T1000 (cell line): ENCODE results near the gene LDLRAD3.
A peak's percentile ranks its signal among the peaks of the same experiment; 100 is the strongest.
"Not testable (repeated sequence)": the region's sequence is repeated elsewhere in the genome, so short reads cannot be mapped to it uniquely, and the experiment has no call there.

Experiments
- DNase-seq: peaks from one replicate; lab custom pipeline; 2025; ENCODE audit warnings: mixed read lengths; lab: John Stamatoyannopoulos, UW

LDLRAD3 gene

DNA sequence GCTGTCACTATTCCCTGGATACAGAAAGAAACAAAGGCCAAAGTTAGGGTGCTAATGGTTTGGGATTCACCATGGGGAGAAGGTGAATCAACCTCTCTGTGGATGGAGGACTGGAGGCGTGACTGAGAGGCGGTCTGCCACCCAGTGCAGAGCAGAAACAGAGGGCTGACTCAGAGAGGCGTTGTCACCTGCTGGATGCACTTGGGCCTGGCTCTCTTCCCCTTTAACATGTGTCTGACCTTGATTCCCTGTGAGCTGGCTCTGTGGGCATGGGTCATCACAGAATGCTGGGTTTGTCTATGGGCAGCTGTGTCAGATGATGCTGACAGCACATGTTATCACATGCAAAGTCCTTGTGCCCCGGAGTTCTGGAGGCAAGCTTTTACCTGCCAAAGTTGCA is 75.9 kb downstream of the LDLRAD3 start:
- DNase-seq = no peak

DNA sequence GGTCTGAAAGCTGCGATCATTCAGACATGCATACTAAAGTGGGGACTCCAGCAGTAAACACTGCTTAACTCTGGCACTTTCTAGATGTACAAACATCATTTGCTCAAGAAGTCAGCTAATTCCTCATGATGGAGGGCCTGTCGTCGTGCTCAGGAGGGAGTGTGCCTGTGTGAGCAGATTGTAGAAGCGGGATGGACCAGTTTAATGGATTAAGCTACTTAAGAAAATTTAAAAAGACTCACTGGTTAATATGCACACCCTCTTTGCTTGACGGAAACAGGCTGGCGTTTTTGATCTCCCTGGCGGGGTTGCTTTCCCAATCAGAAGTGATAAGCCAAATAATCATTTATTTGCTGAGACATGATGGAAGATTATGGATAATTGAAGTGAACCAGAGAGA is 79.0 kb downstream of the LDLRAD3 start:
- DNase-seq = no peak

DNA sequence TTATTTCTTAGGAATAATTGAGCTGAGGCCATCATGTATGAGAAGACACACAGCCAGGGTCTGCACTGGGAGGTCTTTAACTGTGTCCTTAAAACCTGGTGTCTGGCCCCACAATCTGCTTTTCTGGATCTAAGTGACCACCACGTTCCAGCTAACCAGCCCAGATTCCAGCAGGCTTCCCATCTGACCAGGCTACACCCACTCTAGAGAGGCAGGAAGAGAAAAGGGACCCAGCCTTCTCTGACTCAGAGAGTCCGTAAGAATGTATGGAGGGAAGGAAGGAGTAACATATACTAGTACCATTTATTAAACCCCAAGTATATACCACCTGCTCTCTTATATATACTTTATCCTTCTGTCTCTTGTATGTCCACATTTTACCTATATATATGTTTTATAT is 80.1 kb downstream of the LDLRAD3 start:
- no peak for DNase-seq

DNA sequence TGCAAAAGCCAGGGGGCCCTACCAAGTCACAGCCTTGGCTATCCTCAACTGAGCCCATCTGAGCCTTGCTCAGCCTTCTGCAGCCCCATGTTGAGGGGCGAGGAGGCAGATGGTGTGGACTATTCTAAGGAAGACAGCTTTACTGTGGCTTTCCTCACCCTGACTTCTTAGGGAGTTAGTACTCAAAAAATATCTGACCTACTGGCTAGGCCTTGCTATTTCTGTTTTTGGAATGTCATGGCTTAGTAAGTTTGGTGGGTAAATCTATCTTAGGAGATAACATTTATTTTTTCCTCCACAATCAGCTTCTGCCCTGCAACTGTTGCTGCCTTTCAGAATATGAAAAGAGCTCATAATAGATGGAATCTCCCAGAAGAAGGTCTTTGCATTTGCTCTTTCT is 80.9 kb downstream of the LDLRAD3 start:
- no peak for DNase-seq

DNA sequence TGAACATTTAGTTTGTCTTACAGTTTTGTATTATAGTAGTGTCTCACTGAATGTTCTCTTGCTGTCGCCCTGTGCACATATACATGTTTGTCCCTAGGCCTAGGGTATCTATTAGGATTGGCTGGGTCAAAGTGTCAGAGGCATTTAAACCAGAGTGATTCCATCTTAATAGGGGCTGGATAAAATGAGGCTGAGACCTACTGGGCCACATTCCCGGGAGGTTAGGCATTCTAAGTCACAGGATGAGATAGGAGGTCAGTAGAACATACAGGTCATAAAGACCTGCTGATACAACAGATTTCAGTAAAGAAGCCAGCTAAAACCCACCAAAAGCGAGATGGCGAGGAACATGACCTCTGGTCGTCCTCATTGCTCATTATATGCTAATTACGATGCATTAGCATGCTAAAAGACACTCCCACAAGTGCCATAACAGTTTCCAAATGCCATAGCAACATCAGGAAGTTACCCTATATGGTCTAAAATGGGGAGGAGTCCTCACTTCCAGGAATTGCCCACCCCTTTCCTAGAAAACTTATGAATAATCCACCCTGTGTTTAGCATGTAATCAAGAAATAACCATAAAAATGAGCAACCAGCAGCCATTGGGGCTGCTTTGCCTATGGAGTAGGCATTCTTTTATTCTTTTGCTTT is 82.6 kb downstream of the LDLRAD3 start:
- no peak for DNase-seq

DNA sequence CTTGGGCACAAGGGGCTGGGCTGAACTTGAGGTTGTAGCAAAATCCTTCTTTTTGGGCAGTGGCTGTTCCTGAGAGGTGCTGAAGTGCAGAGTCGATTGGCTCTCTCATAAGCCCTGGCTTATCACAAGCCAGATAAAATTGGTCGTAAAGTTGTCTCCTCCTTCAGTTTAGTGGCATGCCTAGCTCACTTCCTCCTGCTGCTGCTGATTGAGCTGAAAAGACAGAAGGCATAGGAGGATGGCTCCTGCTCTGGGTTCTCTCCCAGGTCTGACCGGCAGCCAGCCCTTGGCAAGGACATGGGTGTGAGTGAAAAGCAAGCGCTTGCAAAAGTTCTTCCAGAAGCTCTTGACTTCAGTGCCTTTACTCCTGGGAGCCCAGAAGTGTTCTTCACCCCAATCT is 83.9 kb downstream of the LDLRAD3 start:
- no peak for DNase-seq

DNA sequence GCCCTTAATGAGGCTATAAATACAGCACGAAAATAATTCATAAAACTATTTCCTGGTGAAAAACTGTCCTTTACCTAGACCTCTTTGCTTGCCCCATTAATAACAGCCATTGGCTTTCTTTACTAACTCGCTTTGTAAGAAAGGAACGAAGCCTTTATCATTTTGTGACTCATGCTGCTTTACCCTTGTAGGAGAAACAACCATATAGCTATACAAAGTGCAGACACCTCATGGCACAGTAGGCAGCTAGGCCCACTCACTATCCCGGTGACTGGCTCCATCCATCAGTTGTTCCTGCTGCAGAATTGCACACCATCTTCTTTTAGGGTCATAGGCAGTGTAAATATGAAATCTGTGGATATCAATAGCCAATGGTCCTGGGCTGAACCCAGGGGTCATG is 85.8 kb downstream of the LDLRAD3 start:
- no peak for DNase-seq

DNA sequence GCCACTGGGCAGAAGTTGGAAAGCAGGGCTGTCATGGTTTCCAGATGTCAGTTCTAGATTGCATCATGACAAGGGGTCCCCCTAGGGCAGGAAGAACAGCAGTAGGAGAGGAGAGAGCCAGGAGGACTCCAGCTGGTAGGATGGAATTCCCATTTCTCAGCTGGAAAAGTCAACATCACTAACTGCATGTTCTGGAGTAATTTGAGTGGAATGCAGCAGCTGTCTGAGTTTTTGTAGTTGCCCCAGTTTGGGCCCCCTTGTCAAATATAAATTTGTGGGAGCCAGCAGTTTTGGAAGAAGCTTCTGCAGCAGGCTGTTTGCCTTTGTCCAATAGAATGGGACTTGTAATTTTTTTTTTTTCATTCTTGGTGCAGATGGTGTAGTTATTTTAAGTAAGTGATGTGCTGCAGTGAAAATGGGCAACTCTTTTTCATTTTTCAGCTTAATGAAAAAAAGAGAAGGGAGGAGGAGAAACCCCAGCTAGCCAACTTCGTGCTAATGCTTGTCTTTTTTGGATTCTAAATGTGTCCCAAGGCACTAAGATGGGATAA is 86.9 kb downstream of the LDLRAD3 start:
- DNase-seq = no peak

DNA sequence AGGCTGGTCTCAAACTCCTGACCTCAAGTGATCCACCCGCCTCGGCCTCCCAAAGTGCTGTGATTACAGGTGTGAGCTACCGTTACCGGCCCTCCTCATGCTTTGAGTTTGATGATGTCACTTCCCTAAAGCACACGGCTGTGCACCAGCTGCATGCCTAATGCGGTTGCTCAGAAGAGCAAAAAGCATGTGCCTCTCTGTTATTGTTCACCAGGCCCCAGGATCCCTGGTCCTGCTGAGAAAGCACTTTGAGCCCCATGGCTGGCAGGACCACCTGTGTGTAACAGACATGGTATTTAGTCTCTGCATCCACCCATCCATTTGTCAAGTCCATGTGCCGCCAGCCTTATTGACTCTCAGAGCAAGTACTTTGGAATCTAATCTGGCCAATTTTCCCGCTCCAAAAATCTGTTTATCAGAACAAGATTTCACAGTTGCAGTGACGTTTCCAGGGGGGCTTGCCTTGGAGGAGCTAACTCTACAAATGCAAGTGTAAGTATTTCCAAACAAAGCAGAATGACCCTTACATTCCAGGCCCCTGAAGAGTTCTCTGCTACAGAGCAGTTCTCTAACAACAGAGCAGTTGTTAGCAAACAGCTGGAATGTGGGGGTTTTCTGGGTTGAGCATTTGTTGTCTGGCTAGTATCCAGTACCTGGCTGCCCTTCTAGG is 89.4 kb downstream of the LDLRAD3 start:
- DNase-seq = no peak

DNA sequence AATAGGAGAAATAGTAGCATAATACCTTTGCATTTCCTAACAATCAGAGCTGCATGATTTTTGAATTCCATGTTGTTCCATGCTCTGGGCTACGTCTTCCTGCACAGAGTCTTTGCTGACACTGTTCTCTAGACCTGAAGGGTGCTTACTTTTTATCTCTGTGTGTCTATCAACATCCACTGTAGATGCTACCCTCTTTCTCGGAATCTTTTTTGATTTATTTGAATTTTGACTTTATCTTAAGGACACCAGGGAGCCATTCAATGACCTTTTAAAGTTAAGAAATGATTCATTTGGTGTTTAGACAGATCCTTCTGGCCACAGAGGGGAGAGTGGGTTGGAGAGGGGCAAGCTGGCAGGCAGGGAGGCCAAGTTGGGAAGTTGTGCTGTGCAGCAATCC is 90.1 kb downstream of the LDLRAD3 start:
- no peak for DNase-seq

DNA sequence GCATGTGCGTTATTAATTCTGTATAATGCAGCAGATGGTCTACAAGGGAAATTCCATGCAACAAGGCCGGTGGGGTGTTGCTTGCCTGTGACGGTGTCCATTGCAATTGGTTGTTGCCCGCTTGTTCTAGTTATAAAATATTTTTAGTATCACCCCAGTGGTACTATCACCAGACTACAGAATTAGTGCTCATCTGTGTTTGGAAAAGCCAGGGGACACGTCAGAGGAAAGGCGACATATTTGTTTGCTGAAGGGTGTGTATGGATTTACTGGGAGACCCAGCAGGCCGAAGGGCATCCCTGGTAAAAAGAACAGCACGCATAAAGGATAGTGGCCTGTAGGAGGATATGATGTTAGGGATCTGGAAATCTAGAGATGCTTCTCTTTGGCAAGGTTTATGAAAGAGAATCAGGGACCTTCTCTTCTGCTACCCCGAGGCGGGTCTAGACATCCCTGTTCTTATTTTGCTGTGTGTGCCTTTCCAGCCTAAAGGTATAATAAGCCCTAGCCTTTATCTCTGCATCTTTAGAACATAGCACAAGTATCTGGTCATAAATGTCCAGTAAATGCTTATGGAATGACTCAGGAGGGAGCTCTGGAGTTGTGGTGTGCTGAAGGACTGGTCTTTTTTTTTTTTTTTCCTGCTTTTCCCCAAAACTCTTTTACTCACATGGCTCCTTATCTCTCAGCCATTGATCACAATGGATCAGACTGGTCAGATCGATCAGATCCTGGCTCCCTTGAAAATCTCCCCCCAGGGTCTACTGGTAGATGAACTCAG is 90.9 kb downstream of the LDLRAD3 start:
- DNase-seq = peak; percentile 48

DNA sequence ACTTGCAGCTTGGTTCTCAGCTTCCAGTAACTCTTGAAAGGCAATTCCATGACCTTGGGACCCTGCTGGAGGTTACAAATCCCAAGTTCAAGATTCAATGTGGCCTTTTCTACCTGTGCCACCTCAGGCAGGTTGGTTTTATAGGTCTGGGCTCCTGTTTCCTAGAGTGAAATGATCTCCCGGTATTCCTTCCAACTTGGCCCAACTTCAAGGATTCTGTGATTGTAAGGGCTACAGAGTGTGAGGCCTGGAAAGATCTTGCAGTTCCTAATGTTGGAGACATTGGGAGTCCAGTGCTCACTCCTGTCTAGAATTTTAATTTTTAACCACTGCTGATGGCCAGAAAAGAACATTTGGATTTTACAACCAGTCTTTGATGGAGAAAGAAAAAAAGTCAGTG is 91.6 kb downstream of the LDLRAD3 start:
- no peak for DNase-seq

DNA sequence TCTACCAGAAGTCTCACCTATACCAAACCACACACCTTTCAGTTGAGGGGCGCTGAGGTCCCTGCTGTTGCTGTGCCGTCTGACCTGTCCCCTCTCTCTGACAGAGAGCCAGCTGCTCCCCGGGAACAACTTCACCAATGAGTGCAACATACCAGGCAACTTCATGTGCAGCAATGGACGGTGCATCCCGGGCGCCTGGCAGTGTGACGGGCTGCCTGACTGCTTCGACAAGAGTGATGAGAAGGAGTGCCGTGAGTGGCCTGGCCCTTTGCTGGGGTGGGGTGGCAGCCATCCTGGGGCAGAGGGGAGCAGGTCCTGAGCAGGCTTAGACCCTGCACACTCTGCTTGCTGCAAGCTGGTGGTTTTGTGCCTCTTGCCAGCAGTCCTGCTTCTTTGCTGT is 92.1 kb downstream of the LDLRAD3 start:
- no peak for DNase-seq

DNA sequence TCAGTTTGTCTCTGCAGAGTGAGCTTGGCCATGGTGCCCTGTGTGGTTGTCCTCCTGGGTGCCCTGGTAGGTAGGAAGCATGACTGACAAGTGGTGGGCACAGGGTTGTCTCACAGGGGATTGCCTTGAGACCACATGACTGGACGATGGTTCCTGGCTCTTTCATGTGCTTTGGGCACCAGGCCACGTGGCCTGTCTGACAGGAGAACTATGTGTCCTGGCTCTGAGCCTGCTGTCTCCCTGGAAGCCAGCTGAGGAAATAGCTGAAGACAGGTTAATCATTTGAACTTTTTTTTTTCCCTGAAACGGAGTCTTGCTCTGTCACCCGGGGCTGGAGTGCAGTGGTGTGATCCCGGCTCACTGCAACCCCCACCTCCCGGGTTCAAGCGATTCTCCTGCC is 93.2 kb downstream of the LDLRAD3 start:
- DNase-seq = no peak

DNA sequence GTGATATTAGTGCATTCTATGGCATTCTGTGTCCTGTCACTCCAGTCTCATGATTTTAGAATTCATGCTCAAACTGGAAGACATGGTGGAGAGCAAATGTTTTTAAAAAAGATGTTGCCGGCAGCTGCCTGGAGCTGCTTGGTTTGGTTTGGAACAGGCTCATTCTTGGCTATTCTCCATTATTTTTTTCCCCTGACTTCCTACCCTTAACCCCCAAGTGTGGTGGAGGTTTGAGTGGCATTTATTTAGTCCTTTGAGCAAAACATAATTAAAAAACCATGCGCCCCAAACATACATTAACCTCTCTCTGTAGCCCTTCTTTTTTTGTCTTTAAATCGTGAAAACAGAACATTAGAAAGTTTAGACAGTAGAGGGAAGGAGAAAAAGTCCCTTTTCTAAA is 94.7 kb downstream of the LDLRAD3 start:
- DNase-seq = no peak

DNA sequence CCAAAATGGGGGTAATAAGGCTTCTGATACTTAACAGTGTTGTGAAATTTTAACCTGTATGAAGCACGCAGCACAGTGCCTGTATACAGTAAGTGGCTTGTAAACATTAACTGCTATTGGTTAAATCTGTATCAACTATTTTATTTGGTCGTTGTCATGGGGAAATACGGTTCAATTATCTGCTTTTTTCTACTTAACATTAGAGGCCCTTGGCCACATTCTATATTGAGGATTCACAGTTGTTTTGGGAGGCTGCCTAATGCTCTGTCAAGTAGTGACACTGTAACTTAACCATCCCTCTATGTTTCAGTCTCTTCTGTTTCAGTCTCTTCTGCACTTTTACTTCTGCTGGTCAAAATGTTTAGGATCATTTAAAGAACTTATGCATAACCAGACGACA is 95.6 kb downstream of the LDLRAD3 start:
- no peak for DNase-seq

DNA sequence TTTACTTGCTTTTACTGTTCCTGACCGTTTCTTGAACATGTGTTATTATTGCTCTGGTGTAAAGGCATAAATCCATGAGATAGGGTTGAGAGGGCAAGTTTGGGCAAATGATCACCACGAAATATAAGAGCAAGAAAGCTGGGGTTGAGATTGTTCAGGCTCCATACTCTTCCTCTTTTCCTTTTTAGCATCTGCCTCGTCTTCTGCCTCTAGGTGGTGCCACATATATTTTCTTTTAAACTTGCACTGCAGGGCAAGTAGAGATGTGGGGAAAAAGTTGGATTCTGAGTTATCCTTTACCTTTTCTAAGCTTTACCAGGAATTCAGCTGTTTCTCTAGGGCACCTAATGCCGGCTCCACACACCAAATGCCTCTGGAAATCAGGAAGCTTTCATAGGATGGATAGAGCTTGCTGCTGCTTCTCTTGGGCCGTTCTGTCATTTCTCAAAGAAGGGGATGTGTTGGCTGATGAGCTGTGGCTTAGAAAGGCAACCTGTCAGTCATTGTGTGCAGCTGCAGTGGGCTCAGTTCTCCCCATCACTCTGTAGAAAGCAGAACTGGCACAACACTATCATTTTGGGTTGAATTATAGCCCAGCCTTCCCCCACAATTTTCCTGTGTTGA is 98.2 kb downstream of the LDLRAD3 start:
- DNase-seq = no peak

DNA sequence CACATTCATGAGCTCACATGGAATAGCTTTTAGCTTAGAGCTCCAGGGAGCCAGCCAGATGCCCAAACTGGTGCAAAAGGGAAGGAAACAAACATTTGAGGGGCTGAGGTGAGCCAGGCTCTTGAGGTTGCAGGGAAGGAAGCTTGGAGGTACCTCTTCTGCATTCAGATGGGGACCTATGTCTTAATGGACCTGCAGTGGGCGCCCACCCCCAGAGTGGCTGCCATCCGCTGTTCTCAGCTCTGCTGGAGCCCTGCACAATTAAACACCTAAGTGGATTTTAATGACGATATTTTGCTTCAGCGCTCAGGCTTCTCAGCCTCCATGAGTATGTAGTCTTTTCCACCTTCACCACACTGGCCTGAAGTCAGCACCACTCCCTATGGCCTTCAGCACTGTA is 100.8 kb downstream of the LDLRAD3 start:
- DNase-seq = no peak

DNA sequence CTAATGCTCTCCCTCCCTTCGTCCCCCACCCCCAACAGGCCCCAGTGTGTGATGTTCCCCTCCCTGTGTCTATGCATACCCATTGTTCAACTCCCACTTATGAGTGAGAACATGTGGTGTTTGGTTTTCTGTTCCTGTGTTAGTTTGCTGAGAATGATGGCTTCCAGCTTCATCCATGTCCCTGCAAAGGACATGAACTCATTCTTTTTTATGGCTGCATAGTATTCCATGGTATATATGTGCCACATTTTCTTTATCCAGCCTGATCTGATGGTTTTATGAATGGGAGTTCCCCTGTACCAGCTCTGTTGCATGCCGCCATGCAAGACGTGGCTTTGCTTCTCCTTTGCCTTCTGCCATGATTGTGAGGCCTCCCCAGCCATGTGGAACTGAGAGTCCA is 102.1 kb downstream of the LDLRAD3 start:
- not testable (repeated sequence) for DNase-seq

DNA sequence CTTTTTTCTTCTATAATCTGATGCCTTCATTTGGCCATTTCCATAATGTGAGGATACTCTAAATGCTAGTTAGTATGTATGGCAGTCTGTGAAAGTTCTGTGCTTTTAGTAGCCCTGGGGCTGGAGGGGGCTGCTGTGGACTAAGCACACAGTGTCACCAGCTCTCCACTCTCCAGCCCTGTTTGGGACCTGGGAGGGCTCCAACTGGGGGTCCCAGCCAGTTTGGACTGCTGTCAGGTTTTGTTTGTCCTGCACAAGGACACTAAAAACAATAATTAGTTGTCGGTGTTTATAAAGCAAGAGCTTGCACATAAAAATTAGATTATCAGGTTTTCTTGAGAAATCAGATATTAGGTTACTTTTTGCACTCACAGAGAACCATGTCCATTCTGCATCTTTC is 103.1 kb downstream of the LDLRAD3 start:
- no peak for DNase-seq

DNA sequence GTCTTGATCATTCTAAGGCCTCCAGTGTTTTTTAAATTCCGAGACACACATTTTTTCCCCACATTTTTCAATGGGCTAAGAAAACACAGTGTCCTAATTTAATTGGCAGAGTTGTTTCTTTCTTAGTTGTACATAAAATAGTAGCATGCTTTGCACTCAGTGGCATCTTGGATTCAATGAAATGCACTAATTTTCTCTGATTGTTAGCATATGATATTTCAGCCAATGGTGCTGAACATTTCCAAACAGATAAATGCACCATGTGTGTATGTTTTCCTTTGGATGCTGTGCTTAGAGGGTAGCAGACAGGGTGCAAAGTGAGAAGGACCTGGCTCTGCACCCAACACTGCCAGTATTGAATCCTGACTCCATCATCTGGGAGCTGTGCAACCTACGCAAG is 103.5 kb downstream of the LDLRAD3 start:
- DNase-seq = no peak

DNA sequence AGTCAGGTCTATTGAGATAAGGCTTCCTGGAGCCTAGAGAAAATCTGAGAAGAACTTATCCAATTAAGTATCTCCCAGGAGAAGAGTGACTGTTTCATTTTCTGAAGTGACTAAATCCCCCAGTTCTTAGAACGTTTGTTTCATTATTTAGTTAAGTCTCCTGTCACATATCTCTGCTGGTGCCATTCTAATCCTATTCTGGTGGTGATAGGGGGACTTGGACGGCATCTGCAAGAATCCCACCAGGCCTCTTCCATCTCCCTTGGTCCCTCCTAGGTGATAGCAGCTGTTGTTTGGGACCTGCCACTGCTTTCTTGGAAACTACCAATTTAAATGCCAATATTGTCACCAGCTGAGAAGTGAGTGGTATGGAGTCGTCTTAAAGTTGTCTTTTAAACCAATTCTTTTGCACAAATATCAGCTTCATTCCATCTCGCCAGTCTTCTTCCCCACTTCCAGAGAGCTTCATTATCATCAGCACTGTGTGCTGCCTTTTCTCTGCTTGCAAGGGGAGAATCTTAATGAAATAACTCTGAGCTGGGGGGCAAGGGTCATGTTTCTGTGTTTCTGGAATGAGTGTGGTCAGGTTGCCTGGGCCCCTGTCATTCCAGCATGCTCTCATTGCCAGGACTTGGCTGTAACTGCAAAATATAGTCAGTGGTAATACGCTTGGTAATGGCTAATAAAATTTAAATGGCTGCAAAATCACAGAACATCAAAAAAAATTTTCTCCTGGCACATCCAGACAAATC is 104.8 kb downstream of the LDLRAD3 start:
- no peak for DNase-seq
